HG03135 (cell line): Measurements from ENCODE around the gene DNAH17.

Experiments used
- ATAC-seq: cut with Tn5 transposase; IDR thresholded peaks from one replicate; pipeline ENCODE4 v1.9.1; 2021; ENCODE audit warnings: mild to moderate bottlenecking, moderate library complexity; ENCODE audit not compliant: unreplicated experiment

DNAH17 gene

GRCh38 chr17:78575340-78575739, 1.9 kb downstream of the DNAH17 start:
- no peak for ATAC-seq

- ATAC-seq, result no peak
Observed at GRCh38 chr17:78573955-78574354, 3.2 kb downstream of the DNAH17 start.

GRCh38 chr17:78572239-78573205, 4.7 kb downstream of the DNAH17 start:
- no peak for ATAC-seq

GRCh38 chr17:78571329-78571728, 5.9 kb downstream of the DNAH17 start:
- no peak for ATAC-seq

- ATAC-seq, result no peak
Observed at GRCh38 chr17:78568494-78569115, 8.6 kb downstream of the DNAH17 start.

- no peak for ATAC-seq
Observed at GRCh38 chr17:78567991-78568390, 9.2 kb downstream of the DNAH17 start.

GRCh38 chr17:78566947-78567346, 10.2 kb downstream of the DNAH17 start:
- no peak for ATAC-seq

GRCh38 chr17:78563189-78564145, 13.7 kb downstream of the DNAH17 start:
- no peak for ATAC-seq

- no peak for ATAC-seq
Observed at GRCh38 chr17:78562734-78563133, 14.5 kb downstream of the DNAH17 start.

GRCh38 chr17:78561166-78561565, 16.0 kb downstream of the DNAH17 start:
- ATAC-seq, result no peak

GRCh38 chr17:78560731-78561130, 16.5 kb downstream of the DNAH17 start:
- ATAC-seq, result no peak

- ATAC-seq, result no peak
Observed at GRCh38 chr17:78559749-78560368, 17.3 kb downstream of the DNAH17 start.

- ATAC-seq, result no peak
Observed at GRCh38 chr17:78558989-78559388, 18.2 kb downstream of the DNAH17 start.

GRCh38 chr17:78558181-78558850, 18.9 kb downstream of the DNAH17 start:
- no peak for ATAC-seq

GRCh38 chr17:78557598-78558039, 19.6 kb downstream of the DNAH17 start:
- no peak for ATAC-seq

GRCh38 chr17:78556812-78557211, 20.4 kb downstream of the DNAH17 start:
- no peak for ATAC-seq

- no peak for ATAC-seq
Observed at GRCh38 chr17:78555746-78556401, 21.3 kb downstream of the DNAH17 start.

GRCh38 chr17:78550464-78550863, 26.7 kb downstream of the DNAH17 start:
- no peak for ATAC-seq

GRCh38 chr17:78548725-78549124, 28.5 kb downstream of the DNAH17 start:
- ATAC-seq, result no peak
